ENCODE measurements around the gene ATP2B2.
"Not testable (repeated sequence)": the region's sequence is repeated elsewhere in the genome, so short reads cannot be mapped to it uniquely, and the experiment has no call there.

Gene ATP2B2

DNA sequence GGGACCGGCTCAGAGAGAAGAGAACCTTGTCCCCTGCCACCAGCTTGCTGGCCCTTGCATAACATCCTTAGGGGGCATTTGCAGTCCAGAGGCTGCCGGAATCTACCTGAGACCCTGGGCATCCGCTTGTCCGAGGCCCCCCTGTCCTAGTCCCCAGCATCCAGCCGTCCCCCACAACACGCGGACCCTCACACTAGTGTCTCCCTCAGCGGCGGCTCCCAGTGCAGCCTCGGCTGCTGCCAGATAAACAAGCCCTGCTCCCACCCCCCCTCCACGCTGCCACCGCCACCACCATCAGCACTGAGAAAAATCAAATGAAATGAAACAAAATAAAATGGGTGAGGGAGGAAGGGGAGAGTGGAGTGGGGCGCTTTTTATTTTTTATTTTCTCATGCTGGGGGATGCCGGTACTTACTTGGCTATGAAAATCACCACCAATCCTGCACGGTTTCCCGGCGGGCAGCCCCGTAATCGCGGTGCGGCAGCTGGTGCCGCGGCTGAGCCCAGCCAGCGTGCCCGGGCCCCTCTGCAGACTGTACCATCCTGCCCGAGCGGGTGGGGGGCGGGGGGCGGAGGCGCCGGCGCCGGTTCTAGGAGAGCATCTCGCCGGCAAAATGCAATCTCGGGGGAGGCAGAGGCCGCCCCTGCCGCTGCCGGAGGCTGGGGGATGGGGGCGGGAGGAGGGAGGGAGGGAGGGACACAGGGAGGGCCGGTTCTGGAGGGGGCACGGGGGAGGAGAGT, at the start of gene ATP2B2:
Gene ATP2B2 (minus strand): TSS at position 537 of the 741 bp plus-strand sequence. CDS start 56,043 bp downstream, outside the sequence.
- no peak for DNase-seq (ENCODE audit: low read depth in 2 of 2)

- DNase-seq (ENCODE audit: low read depth in 2 of 2) = no peak
These were observed 49.4 kb upstream of the ATP2B2 start for GRCh38 chr3:10554746-10555145.

DNA sequence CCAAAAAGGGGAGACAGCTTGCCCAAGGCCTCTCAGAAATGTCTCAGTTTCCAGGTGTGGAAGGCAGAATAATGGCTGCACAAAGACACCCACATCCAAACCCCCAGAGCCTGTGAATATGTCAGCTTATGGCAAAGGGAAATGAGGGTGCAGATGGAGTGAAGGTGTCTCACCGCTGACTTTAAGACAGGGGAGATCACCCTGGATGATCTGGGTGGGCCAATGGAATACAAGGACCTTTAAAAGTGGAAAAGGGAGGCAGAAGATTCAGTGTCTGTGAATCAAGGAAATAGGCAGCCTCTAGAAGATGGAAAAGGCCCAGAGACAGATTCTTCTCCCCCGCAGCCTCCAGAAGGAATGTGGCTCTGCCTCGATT, 48.8 kb upstream of the ATP2B2 start:
- no peak for DNase-seq (ENCODE audit: low read depth in 2 of 2)

DNA sequence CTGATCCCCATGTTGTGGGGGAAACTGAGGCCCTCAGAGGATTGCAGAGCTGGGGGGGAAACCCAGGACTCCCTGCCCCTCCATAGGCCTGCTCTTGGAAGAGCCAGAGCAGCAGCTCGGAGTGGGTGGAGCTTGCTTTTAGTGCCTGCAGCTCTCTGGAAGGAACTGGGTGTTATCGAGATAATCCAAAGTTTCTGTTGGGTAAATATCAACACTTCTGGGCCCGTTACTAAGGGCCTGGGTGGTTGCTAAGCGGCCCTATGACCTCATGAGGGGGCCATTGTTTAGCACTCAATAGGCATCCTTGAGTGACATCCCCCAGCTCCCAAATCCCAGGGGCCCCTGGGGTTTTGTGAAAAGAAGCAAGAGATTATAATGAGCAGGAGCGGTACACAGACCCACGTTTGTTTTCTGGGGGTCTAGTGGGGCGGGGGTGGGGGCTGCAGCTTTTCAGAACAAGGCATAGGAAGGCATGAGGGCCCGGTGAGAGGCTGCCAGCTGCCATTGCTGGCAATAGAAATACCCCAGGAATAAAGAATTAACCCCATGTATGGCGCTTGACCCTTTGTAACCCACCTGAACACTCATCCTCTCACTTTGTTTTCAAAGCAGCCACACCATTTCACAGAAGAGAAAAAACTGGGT, 48.3 kb upstream of the ATP2B2 start:
- no peak for DNase-seq (ENCODE audit: low read depth in 2 of 2)

DNA sequence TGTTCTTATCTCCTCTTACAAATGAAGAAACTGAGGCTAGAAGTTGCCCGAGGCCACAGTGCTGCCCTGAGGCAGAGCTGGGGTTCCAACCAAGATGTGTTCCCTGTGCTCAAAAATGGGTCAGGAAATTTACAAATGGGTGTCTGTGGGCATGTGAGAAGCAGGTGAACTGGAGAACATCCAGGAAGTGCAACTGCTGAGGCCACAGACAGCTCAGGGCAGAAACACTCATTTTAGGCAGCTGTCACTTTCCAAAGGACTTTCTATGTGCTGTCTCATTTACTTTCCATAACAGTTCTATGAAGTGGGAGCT, 47.2 kb upstream of the ATP2B2 start:
- DNase-seq (ENCODE audit: low read depth in 2 of 2) = no peak

- DNase-seq (ENCODE audit: low read depth in 2 of 2) = peak; percentile 77 to 86
These were observed 46.6 kb upstream of the ATP2B2 start for GRCh38 chr3:10551821-10552630.

GRCh38 chr3:10551139-10551538, 45.8 kb upstream of the ATP2B2 start:
- DNase-seq (ENCODE audit: low read depth in 2 of 2) = no peak

DNA sequence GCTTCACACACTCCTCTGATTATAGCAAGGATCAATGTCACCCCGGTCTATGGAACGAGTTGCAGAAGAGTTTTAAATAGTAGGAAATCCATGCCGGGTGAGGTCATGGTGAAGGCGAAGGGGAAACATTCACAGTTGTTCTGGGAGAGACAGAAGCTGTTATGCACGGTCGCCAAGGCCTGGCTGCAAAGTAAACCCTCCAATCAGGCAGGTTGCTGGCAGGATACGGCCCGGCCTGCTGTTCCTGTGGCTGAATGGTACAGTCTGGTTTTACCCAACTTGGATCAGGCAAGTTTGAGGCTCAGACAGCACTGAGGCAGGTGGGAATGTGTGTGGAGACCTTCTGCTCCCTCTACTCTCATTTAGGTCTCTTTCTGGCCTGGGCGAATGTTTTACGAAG, 45.3 kb upstream of the ATP2B2 start:
- no peak for DNase-seq (ENCODE audit: low read depth in 2 of 2)

DNA sequence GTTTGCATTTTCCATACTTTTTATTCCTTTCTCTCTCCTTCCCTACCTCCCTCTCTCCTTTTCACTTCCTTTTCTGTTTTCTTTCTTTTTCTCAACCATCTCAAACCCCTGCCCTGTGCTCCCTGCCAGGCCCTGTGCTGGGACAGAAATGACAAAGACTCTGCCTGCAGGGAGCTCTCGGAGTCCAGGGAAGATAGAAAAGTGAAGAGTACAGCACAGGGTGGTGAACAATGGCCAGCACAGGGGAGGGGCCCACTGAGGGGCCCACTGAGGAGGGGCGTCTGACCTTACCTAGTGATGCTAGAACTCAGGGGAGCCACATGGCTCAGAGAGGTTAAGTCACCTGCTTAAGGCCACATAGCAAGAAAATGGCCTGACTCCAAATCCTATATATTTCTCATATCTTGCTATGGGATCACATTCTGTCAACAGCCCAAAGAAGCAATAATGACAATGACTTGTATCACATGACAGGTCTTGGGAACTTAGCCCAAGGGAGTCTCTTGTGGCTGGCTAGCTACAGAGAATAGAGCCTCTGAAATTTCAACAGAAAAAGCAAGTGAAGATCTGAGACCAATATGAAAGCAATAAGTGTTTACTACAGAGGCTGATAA, 44.3 kb upstream of the ATP2B2 start:
- DNase-seq (ENCODE audit: low read depth in 2 of 2) = no peak

- no peak for DNase-seq (ENCODE audit: low read depth in 2 of 2)
These were observed 43.6 kb upstream of the ATP2B2 start for GRCh38 chr3:10548992-10549391.

- no peak for DNase-seq (ENCODE audit: low read depth in 2 of 2)
These were observed 42.7 kb upstream of the ATP2B2 start for GRCh38 chr3:10547841-10548783.

- DNase-seq (ENCODE audit: low read depth in 2 of 2) = no peak
These were observed 42.0 kb upstream of the ATP2B2 start for GRCh38 chr3:10547413-10547812.

DNA sequence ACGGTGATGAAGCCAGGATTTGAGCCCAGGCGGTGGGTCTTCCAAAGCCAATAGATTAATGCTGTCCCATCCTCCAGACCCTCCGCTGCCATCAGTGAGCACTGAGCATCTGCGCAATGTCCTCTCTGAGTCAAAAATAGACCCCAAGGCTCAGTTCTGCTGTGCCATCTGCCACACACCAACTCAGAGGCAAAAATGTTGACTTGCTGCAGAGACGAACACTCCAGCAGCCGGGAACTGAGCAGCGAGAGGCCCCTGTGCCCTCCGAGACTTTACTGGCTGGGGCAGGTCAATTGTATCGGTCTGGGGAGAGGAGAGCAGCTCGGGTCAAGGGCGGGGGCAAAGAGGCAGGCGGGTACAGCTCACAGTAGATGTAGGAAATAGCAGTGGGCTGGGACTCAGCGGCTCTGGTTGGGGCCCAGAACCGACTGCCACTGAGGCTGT, 41.5 kb upstream of the ATP2B2 start:
- no peak for DNase-seq (ENCODE audit: low read depth in 2 of 2)

DNA sequence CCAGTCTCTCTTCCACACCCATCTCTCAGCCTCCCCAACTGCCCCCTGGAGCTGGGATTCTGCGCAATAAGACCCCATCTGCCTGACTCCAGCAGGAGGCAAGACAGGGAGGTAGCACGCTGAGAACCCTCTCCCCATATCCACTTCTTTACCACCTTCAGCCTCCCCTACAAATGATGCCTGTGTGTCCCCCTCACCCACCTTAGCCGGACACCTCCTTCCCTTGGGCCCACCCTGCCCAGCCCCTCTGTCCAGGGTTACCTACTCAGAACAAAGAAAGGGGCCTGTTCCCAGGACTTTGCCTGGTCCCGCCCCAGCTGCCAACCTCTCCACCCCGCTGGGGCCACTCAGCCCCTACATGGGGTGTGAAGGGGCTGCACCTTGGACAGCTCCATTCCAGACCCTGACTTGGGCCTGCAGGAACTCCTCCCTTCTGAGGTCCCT, 40.8 kb upstream of the ATP2B2 start:
- DNase-seq (ENCODE audit: low read depth in 2 of 2) = no peak

- no peak for DNase-seq (ENCODE audit: low read depth in 2 of 2)
These were observed 37.1 kb upstream of the ATP2B2 start for GRCh38 chr3:10542518-10542917.

- not testable (repeated sequence) for DNase-seq (ENCODE audit: low read depth in 2 of 2)
These were observed 35.0 kb upstream of the ATP2B2 start for GRCh38 chr3:10540347-10540746.

DNA sequence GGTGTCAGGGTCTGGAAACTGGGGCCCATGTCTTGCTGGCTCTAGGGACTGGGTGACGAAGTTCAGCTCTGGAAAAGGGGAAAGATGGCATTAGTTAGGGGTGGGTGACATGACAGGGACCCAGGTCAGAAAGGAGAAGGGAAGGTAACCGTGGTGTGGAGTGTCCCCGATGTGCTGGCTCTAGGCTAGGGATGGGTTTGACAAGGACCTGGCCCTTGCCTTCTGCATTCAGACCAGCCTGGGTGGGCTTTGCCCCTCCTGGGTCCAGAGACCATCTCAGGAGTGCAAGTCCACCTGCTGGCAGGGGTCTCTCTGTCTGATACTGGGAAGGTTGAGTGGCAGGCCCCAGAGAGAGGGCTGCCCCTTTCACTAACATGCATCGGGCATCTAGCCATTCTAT, 28.7 kb upstream of the ATP2B2 start:
- DNase-seq (ENCODE audit: low read depth in 2 of 2) = no peak

GRCh38 chr3:10533737-10534023, 28.3 kb upstream of the ATP2B2 start:
- DNase-seq (ENCODE audit: low read depth in 2 of 2) = no peak

DNA sequence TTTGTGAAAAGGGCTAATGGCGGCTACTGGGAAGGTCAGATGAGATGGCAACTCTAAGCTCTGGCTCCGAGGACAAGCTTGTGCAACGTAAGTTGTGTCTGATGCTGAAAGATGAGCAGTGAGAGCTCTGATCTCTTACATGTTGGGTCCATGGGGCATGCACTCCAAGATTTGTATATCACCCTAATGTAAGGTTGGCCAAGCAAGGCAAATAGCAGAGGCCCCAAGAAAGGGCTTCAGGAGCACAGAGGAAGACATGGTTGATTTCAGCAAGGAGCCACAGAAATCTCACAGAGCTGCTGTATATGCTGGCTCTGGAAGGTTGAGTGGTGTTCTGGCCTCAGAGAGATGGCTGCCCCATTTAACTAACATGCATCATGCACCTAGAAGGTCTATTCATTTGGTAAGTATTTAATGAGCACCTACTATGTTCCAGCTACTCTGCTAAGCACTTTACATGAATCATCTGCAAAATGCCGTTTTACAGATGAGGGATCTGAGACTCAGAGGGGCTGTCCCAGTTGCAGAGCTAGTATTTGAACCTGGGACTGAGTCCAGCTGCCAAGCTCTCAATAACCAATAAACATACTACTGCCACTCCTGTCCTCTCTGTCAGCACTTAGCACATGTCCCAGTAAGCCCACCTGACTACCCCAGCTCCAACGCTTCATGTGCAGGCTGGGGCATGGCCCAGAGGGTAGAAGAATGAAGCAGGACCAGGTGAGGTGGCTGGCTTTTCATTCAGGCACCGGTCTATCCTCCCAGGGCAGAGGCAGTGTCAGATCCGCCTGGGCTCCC, 27.8 kb upstream of the ATP2B2 start:
- no peak for DNase-seq (ENCODE audit: low read depth in 2 of 2)

DNA sequence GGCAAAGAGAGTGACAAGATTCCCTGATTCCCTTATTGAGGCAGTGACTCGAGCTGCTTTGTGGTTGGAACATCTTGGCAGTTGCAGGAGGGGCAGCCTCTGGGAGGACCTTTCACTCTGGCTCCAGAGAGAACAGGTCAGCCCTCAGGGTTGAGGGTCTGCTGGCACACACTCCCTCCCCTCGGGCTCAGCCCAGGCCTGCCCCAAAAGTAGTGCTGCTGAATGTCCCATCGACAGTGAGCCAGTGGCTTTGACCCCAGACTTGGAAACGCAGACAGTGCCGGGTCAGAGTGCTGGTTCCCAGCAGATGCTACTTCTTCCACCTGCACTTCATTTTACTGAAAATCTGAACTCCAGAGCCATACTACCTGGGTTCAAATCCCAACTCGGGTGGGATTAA, 25.6 kb upstream of the ATP2B2 start:
- no peak for DNase-seq (ENCODE audit: low read depth in 2 of 2)

GRCh38 chr3:10530241-10530640, 24.9 kb upstream of the ATP2B2 start:
- DNase-seq (ENCODE audit: low read depth in 2 of 2) = no peak

Measured in stimulated activated CD4-positive, alpha-beta T cell treated with anti-CD3 and anti-CD28 coated beads, Interleukin-15, amount 100 ng/mL, for 48 hours (primary cell).